AG10803 (cell line): ENCODE measurements around the gene PPM1M.

Experiments used
- DNase-seq: peaks from one replicate; pipeline ENCODE4 v3.0.0; 2010; ENCODE audit warnings: low read depth
- H3K4me3 ChIP-seq: 2 replicates; pipeline ENCODE4 v1.5.1; 2011; ENCODE audit warnings: mild to moderate bottlenecking, low read length, control low read depth
- CTCF ChIP-seq: conservative IDR thresholded peaks from 2 replicates; pipeline ENCODE4 v1.5.1; 2011; ENCODE audit warnings: mild to moderate bottlenecking, low read length, control low read depth, inconsistent platforms

The PPM1M gene

GRCh38 chr3:52293491-52294319, 48.1 kb downstream of the PPM1M start:
- no peak for DNase-seq
- no peak for TF ChIP-seq CTCF

DNA sequence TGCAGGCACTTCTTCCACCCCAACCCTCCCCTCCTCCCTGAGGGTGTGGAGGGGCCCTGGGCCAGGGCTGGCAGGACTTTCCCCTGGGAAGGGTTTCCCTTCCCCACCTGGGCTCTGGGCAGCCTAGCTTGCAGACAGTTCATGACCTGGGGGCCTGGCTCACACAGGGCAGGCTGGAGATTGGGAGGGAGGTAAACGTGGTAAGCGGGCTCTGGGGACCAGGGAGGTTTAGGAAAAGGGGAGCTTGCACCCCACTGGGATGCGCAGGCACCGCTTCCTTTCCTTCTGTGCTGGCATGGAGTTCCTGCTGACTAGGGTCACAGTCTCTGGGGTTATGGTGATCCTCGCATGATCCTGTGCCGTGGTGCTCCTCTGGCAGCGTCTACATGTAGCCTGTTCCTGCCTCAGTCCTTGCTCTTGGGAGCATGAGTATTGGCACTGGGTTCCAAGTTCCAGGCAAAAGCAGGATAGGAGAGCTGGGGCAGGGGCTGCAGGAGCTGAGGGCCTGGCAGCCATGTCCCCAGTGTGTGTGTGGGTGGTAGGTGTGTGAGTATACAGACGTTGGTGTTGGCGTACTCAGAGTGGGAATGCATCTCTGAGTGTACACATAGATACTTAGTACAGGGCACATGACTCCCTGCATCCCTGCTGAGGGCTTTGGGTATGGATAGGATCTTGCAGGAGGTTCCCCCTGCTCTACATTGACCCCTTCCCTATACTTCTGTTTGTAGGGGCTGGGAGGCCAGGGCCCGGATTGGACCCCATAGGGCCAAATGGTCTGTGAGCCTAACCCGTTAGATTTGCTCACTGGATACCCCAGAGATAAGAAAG, 49.0 kb downstream of the PPM1M start:
- DNase-seq = no peak

More at GRCh38 chr3:52293491-52294319, 48.1 kb downstream of the PPM1M start:
- H3K4me3 ChIP-seq = no peak overlapping the region

DNA sequence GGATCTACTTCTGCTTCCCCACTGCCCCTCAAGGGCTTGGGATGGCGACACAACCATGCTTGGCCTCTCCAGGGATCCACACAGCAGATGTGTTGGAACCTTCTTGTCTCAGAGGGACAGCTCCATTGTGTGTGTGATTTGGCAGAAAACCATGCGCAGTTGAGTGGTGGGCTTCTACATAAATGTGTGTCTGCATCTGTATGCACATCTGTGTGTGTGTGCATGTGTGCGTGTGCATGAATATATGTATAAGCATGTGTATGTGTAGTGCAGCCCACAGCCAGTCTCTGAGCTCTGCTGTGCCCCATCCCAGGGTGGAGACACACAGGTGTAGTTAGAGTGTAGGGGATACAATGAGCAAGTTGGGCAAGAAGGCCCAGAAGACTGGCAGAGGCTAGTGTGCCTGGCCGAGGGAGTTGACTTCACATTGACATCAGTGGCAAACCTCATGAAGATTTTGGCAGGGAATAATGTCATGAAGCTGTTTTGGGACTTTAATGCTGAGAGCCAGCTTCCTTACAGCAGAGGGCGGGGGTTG, 50.2 kb downstream of the PPM1M start:
- no peak for TF ChIP-seq CTCF
- no peak for DNase-seq
- H3K4me3 ChIP-seq = no peak overlapping the region

More for the DNA sequence above, 49.0 kb downstream of the PPM1M start:
- no peak overlapping the region for H3K4me3 ChIP-seq
- no peak for TF ChIP-seq CTCF

GRCh38 chr3:52297242-52298148, 51.9 kb downstream of the PPM1M start:
- TF ChIP-seq CTCF = no peak
- no peak for DNase-seq
- no peak overlapping the region for H3K4me3 ChIP-seq

GRCh38 chr3:52298149-52299098, 52.9 kb downstream of the PPM1M start:
- no peak overlapping the region for H3K4me3 ChIP-seq
- no peak for DNase-seq
- TF ChIP-seq CTCF = no peak
